GM12878 (cell line): ENCODE results near the gene LCLAT1. TPM values are rescaled to one million over a fixed set of nuclear protein-coding genes. Genes with fewer than 3 reads are reported as not detected.

ENCODE experiments used
- ATAC-seq: fragments of 200-7000 bp; cut with Tn5 transposase; 3 replicates; pipeline ENCODE4 v1.9.1; 2020; ENCODE audit warnings: mild to moderate bottlenecking, moderate library complexity
- BruUV-seq: library from RNA; stranded (reverse); fragments of 400-500 nt; replicated peaks from 2 replicates; lab custom pipeline; 2021; lab: Mats Ljungman, UMichigan
- CTCF ChIA-PET: fragments of 300-600 bp; sonication (Branson Sonifier 250); formaldehyde crosslinking; extraction: SDS; loops from one replicate; lab custom pipeline; 2021; ENCODE audit warnings: inconsistent platforms; lab: Yijun Ruan, JAX
- POLR2A ChIA-PET: fragments of 350-600 bp; formaldehyde crosslinking; extraction: SDS; loops from one replicate; lab custom pipeline; 2021; ENCODE audit warnings: inconsistent platforms; lab: Charles Lee
- RAD21 ChIA-PET: fragments of 300-600 bp; sonication (Branson Sonifier 250); formaldehyde crosslinking; loops from one replicate; lab custom pipeline; 2023; ENCODE audit warnings: antibody characterized with exemption; ENCODE audit not compliant: unreplicated experiment; lab: Charles Lee
- SMC1A ChIA-PET: fragments of 300-600 bp; sonication (Branson Sonifier 250); formaldehyde crosslinking; loops from one replicate; lab custom pipeline; 2023; ENCODE audit not compliant: unreplicated experiment, uncharacterized antibody; lab: Charles Lee
- DNase-seq: peaks from one replicate; pipeline ENCODE4 v3.0.0-alpha.2; 2011; ENCODE audit warnings: low read depth, low spot score
- FAIRE-seq: peaks from 3 replicates; lab custom pipeline; 2011; peaks lifted over from hg19 to GRCh38; lab: Jason Lieb, UNC
- H2AFZ ChIP-seq: 2 replicates; pipeline ENCODE4 v1.6.0; 2011; ENCODE audit warnings: low read depth, low read length, control low read depth; ENCODE audit not compliant: control insufficient read depth
- H3K27ac ChIP-seq: 2 replicates; pipeline ENCODE4 v1.5.1; 2011; ENCODE audit warnings: control low read depth; ENCODE audit not compliant: control insufficient read depth, insufficient read depth
- H3K27me3 ChIP-seq, 2 experiments: replicated peaks in 1 of 2; 2 replicates each; pipeline versions ENCODE4 v1.6.0 to v1.6.1; 2011; ENCODE audit warnings: low read length in 1 of 2; ENCODE audit not compliant: control insufficient read depth in 2 of 2, insufficient read depth in 2 of 2
- H3K36me3 ChIP-seq, 2 experiments: 2 replicates each; pipeline ENCODE4 v1.5.1; 2011; ENCODE audit warnings: low read length in 1 of 2; ENCODE audit not compliant: control insufficient read depth in 2 of 2, insufficient read depth in 2 of 2
- H3K4me1 ChIP-seq: 2 replicates; pipeline ENCODE4 v1.6.1; 2011; ENCODE audit warnings: mild to moderate bottlenecking, low read length, moderate library complexity, mixed read lengths; ENCODE audit not compliant: control insufficient read depth, insufficient read depth
- H3K4me2 ChIP-seq: 2 replicates; pipeline ENCODE4 v1.6.0; 2011; ENCODE audit warnings: control low read depth; ENCODE audit not compliant: control insufficient read depth, insufficient read depth
- H3K4me3 ChIP-seq: fragments of 200-600 bp; sonication (generic); 2 replicates; pipeline ENCODE4 v1.5.1; 2016
- H3K79me2 ChIP-seq: 2 replicates; pipeline ENCODE4 v1.6.0; 2011; ENCODE audit warnings: low read length; ENCODE audit not compliant: control insufficient read depth, insufficient read depth
- H3K9ac ChIP-seq: 2 replicates; pipeline ENCODE4 v1.8.0; 2011; ENCODE audit warnings: low read length, control low read depth, mixed read lengths; ENCODE audit not compliant: control insufficient read depth, insufficient read depth
- H3K9me3 ChIP-seq: replicated peaks from 3 replicates; pipeline ENCODE4 v1.5.1; 2011; ENCODE audit warnings: mild to moderate bottlenecking, low read length; ENCODE audit not compliant: control insufficient read depth, insufficient read depth
- H4K20me1 ChIP-seq: 2 replicates; pipeline ENCODE4 v1.6.0; 2011; ENCODE audit not compliant: control insufficient read depth, insufficient read depth
- ATF2 ChIP-seq: IDR thresholded peaks from 2 replicates; pipeline ENCODE4 v1.6.1; 2012; ENCODE audit warnings: low read length, inconsistent platforms
- CBFB ChIP-seq: IDR thresholded peaks from 2 replicates; pipeline ENCODE4 v1.6.1; 2016; ENCODE audit warnings: antibody characterized with exemption, low read depth
- CBX3 ChIP-seq: fragments of 200-600 bp; sonication (generic); IDR thresholded peaks from 2 replicates; pipeline ENCODE4 v1.6.1; 2016; ENCODE audit warnings: low read depth, borderline replicate concordance
- E2F4 ChIP-seq: IDR thresholded peaks from 2 replicates; pipeline ENCODE4 v1.6.1; 2012; ENCODE audit warnings: low read depth, low read length, improper control_type of control experiment
- HCFC1 ChIP-seq: fragments of 150-350 bp; IDR thresholded peaks from 2 replicates; pipeline ENCODE4 v1.6.1; 2014; ENCODE audit warnings: low read length
- IKZF2 ChIP-seq, 2 experiments: fragments of 450-650 bp; IDR thresholded peaks; 2 replicates each; pipeline ENCODE4 v1.6.1; 2017; ENCODE audit warnings: mild to moderate bottlenecking in 2 of 2, moderate library complexity in 2 of 2
- MEF2A ChIP-seq: IDR thresholded peaks from 2 replicates; pipeline ENCODE4 v1.6.1; 2011; ENCODE audit warnings: low read depth, mild to moderate bottlenecking, low read length, moderate library complexity; ENCODE audit not compliant: insufficient read depth
- MYB ChIP-seq: fragments of 150-350 bp; IDR thresholded peaks from 2 replicates; pipeline ENCODE4 v1.6.1; 2014; ENCODE audit warnings: mild to moderate bottlenecking, low read depth, low read length, borderline replicate concordance
- NBN ChIP-seq: fragments of 450-650 bp; IDR thresholded peaks from 2 replicates; pipeline ENCODE4 v1.6.1; 2016
- PAX5 ChIP-seq: IDR thresholded peaks from 2 replicates; pipeline ENCODE4 v1.6.1; 2011; ENCODE audit warnings: low read depth, low read length, borderline replicate concordance
- PML ChIP-seq: IDR thresholded peaks from 2 replicates; pipeline ENCODE4 v1.6.1; 2012; ENCODE audit warnings: low read length, inconsistent platforms
- POU2F2 ChIP-seq: IDR thresholded peaks from 3 replicates; pipeline ENCODE4 v1.6.1; 2011; ENCODE audit warnings: low read depth, mild to moderate bottlenecking, low read length, borderline replicate concordance
- RELB ChIP-seq: fragments of 450-650 bp; IDR thresholded peaks from 2 replicates; pipeline ENCODE4 v1.6.1; 2017; ENCODE audit warnings: low read depth, mild to moderate bottlenecking, moderate library complexity
- SUZ12 ChIP-seq: fragments of 200-600 bp; sonication (generic); IDR thresholded peaks from one replicate; pipeline ENCODE4 v1.6.1; 2018; ENCODE audit warnings: antibody characterized with exemption, mild to moderate bottlenecking; ENCODE audit not compliant: unreplicated experiment
- TCF12 ChIP-seq: IDR thresholded peaks from 2 replicates; pipeline ENCODE4 v1.6.1; 2011; ENCODE audit warnings: low read depth, mild to moderate bottlenecking, low read length
- ZBTB40 ChIP-seq: fragments of 450-650 bp; IDR thresholded peaks from 2 replicates; pipeline ENCODE4 v1.6.1; 2016; ENCODE audit warnings: mild to moderate bottlenecking, moderate library complexity, borderline replicate concordance
- WGBS: methylation state at CpG from one replicate; pipeline ENCODE4 v1.1.6; 2016; ENCODE audit warnings: low lambda C conversion rate; ENCODE audit not compliant: insufficient replicate concordance, insufficient coverage; ENCODE audit errors: missing lambda C conversion rate; 5-methylcytosine and 5-hydroxymethylcytosine counted together
- in situ Hi-C: fragments of 300-500 bp; cut with MboI; formaldehyde crosslinking; loops from 9 replicates; pipeline ENCODE4 v1.14.3; 2018; ENCODE audit warnings: mixed read lengths
- intact Hi-C: fragments of 100-400 bp; cut with micrococcal nuclease; formaldehyde crosslinking; loops from one replicate; pipeline ENCODE4 v1.14.2; 2022; ENCODE audit not compliant: unreplicated experiment
- polyA plus RNA-seq, 11 experiments: library from polyadenylated mRNA; depleted of rRNA in 4 of 11; unstranded in 6 of 11; stranded (reverse) in 5 of 11; fragments of >200 nt; fragmentation: Nextera tagmentation in 4 of 11; fragmentation: Illumina TruSeq in 1 of 11; extraction: Ambion mirVana in 4 of 11; extraction: Trizol in 1 of 11; gene quantifications; 1 replicate in 1 of 11; 2 replicates in 10 of 11; pipeline versions ENCODE4 v1.2.1 to v1.2.3, GENCODE V29; 2011 to 2016; ENCODE audit warnings: inconsistent platforms in 2 of 11, missing spikeins in 2 of 11, low read depth in 1 of 11
- total RNA-seq, 4 experiments: library from RNA; depleted of rRNA in 3 of 4; stranded (reverse); fragments of >200 nt in 3 of 4; fragmentation: Illumina TruSeq in 1 of 4; extraction: Trizol in 1 of 4; gene quantifications; 2 replicates each; pipeline versions ENCODE4 v1.2.1 to v1.2.3, GENCODE V29; 2013 to 2021

LCLAT1 gene
- total and polyA plus RNA-seq, 10 of the 15 experiments (the other 5 are each of a cell fraction or from before 2014, with no cell fraction given), result 8.1 to 33.0 (median 15.9) TPM

- Histone ChIP-seq H3K36me3 (no peaks in the 10 kb centered on the region), H2AFZ (peak overlapping the region; percentile 13; the same call in 1 of the 2 replicates), H3K27me3 (no peaks in the 10 kb centered on the region), H3K4me1 (no peaks in the 10 kb centered on the region), H3K79me2 (no peaks in the 10 kb centered on the region), H3K9ac (no peak overlapping the region), H3K4me2 (no peak overlapping the region), H3K27ac (peak overlapping the region; percentile 52), H3K4me3 (no peak overlapping the region), H4K20me1 (no peaks in the 10 kb centered on the region), H3K9me3 (peaks cover 14% of the 10 kb centered on the region)
- in situ Hi-C loops, result no loop called here
- ChIA-PET RAD21 (interaction anchor here (0.7 kb wide), 1 partner anchor 458 kb away, joined by 3 read pairs; no protein-coding TSS in a partner anchor), SMC1A (interaction anchor here (0.7 to 1.4 kb wide), 6 partner anchors 45 to 502 kb away, joined by 3 to 4 read pairs (median 4); no protein-coding TSS in a partner anchor), CTCF (interaction anchor here (1.3 to 2.4 kb wide), 2 partner anchors 45 to 220 kb away, joined by 3 to 10 read pairs; partner anchors contain the start of gene LCLAT1), POLR2A (interaction anchor here (0.9 kb wide), 1 partner anchor 9 kb away, joined by 3 read pairs; no protein-coding TSS in a partner anchor)
- FAIRE-seq (no peak), DNase-seq (peak; percentile 32), ATAC-seq (peak; percentile 95)
- intact Hi-C loops, result no loop called here
- 59% methylated on average over 4 of the region's 4 CpGs for WGBS
- BruUV-seq, result no TSS peak
- TF ChIP-seq MEF2A (no peak), POU2F2 (no peak), TCF12 (0 out of 2 replicates have a peak, but pooled peaks have one; percentile 46), E2F4 (no peak), ATF2 (no peak), CBFB (no peak), PML (no peak), RELB (no peak), MYB (no peak), NBN (no peak), IKZF2 (IDR thresholded peaks at IDR 0.05) (no peak), CBX3 (no peak), SUZ12 (no peak), PAX5 (peak; percentile 66; the same call in 1 of the 2 replicates), ZBTB40 (no peak), HCFC1 (no peak)
Observed at GRCh38 chr2:30666266-30666874, 219.3 kb downstream of the LCLAT1 start.
